OCI-LY7 (cell line): ENCODE data around the gene CD247. TPM values are rescaled to one million over a fixed set of nuclear protein-coding genes. Genes with fewer than 3 reads are reported as not detected.
A peak's percentile ranks its signal among the peaks of the same experiment; 100 is the strongest.

Source experiments
- BruUV-seq: library from RNA; stranded (reverse); fragments of 400-500 nt; replicated peaks from 2 replicates; lab custom pipeline; 2021; lab: Mats Ljungman, UMichigan
- CTCF ChIA-PET: fragments of 300-600 bp; sonication (Branson Sonifier 250); formaldehyde crosslinking; loops from one replicate; lab custom pipeline; 2022; ENCODE audit warnings: antibody characterized with exemption; ENCODE audit not compliant: unreplicated experiment; lab: Charles Lee
- POLR2A ChIA-PET: fragments of 300-600 bp; sonication (Branson Sonifier 250); formaldehyde crosslinking; loops from one replicate; lab custom pipeline; 2022; ENCODE audit warnings: antibody characterized with exemption; lab: Charles Lee
- DNase-seq: peaks from one replicate; pipeline ENCODE4 v3.0.0-alpha.2; 2015; ENCODE audit warnings: low spot score
- H2AFZ ChIP-seq: fragments of 200-600 bp; sonication (generic), shearing (Covaris generic); 2 replicates; pipeline ENCODE4 v1.6.1; 2014; ENCODE audit warnings: mild to moderate bottlenecking, antibody characterized with exemption, low read length, moderate library complexity
- H3K27ac ChIP-seq: fragments of 200-600 bp; sonication (generic); 2 replicates; pipeline ENCODE4 v1.5.1; 2014; ENCODE audit warnings: mixed run types, low read depth, mild to moderate bottlenecking, moderate library complexity, low read length, inconsistent platforms; ENCODE audit not compliant: poor library complexity, severe bottlenecking
- H3K36me3 ChIP-seq: fragments of 200-600 bp; sonication (generic); 2 replicates; pipeline ENCODE4 v1.6.1; 2014; ENCODE audit warnings: mild to moderate bottlenecking, antibody characterized with exemption, low read length, moderate library complexity, mixed read lengths; ENCODE audit not compliant: insufficient read depth
- H3K4me1 ChIP-seq: fragments of 200-600 bp; sonication (generic); 2 replicates; pipeline ENCODE4 v1.5.1; 2014; ENCODE audit warnings: mild to moderate bottlenecking, low read length; ENCODE audit not compliant: insufficient read depth, poor library complexity, severe bottlenecking
- H3K4me2 ChIP-seq: fragments of 200-600 bp; sonication (generic); 2 replicates; pipeline ENCODE4 v1.6.1; 2014; ENCODE audit warnings: mild to moderate bottlenecking, low read length
- H3K4me3 ChIP-seq: fragments of 200-600 bp; sonication (generic); 2 replicates; pipeline ENCODE4 v1.5.1; 2014; ENCODE audit warnings: mild to moderate bottlenecking, low read depth, low read length; ENCODE audit not compliant: poor library complexity, severe bottlenecking
- H3K79me2 ChIP-seq: fragments of 200-600 bp; sonication (generic); 2 replicates; pipeline ENCODE4 v1.6.1; 2016; ENCODE audit warnings: low read depth, mild to moderate bottlenecking, low read length, moderate library complexity, mixed read lengths; ENCODE audit not compliant: insufficient read depth
- H3K9me2 ChIP-seq: fragments of 200-600 bp; sonication (generic); 2 replicates; pipeline ENCODE4 v1.6.1; 2016; ENCODE audit warnings: mild to moderate bottlenecking, low read length, mixed read lengths; ENCODE audit not compliant: insufficient read depth
- H3K9me3 ChIP-seq: fragments of 200-600 bp; sonication (generic); 2 replicates; pipeline ENCODE4 v1.6.1; 2014; ENCODE audit warnings: mild to moderate bottlenecking, mixed run types, low read length, mixed read lengths
- H4K20me1 ChIP-seq: fragments of 200-600 bp; sonication (generic); 2 replicates; pipeline ENCODE4 v1.6.1; 2014; ENCODE audit warnings: mild to moderate bottlenecking, antibody characterized with exemption, low read length, moderate library complexity, mixed read lengths; ENCODE audit not compliant: insufficient read depth
- EZH2phosphoT487 ChIP-seq: fragments of 200-600 bp; sonication (generic); IDR thresholded peaks from 2 replicates; pipeline ENCODE4 v1.6.1; 2018; ENCODE audit warnings: low read depth, borderline replicate concordance, mild to moderate bottlenecking, mixed run types, antibody characterized with exemption, low read length, moderate library complexity, mixed read lengths
- intact Hi-C: fragments of 100-400 bp; cut with micrococcal nuclease; formaldehyde crosslinking; loops from one replicate; pipeline ENCODE4 v1.10.0; 2022; ENCODE audit not compliant: unreplicated experiment
- total RNA-seq, 2 experiments: library from RNA; depleted of rRNA in 1 of 2; stranded (reverse); fragments of >200 nt in 1 of 2; shearing (Covaris generic) in 1 of 2; gene quantifications; 2 replicates each; pipeline ENCODE4 v1.2.3, GENCODE V29; 2014 to 2022
- TF ChIP-seq, protein P1 (sequence below): fragments of 200-600 bp; sonication (generic); conservative IDR thresholded peaks from 2 replicates; pipeline ENCODE4 v1.5.1; 2014; ENCODE audit warnings: mild to moderate bottlenecking, antibody characterized with exemption, low read length, moderate library complexity, mixed read lengths

Gene CD247
- total RNA-seq, 2 experiments from 2014 or later = 1.6 to 2.2 TPM

DNA sequence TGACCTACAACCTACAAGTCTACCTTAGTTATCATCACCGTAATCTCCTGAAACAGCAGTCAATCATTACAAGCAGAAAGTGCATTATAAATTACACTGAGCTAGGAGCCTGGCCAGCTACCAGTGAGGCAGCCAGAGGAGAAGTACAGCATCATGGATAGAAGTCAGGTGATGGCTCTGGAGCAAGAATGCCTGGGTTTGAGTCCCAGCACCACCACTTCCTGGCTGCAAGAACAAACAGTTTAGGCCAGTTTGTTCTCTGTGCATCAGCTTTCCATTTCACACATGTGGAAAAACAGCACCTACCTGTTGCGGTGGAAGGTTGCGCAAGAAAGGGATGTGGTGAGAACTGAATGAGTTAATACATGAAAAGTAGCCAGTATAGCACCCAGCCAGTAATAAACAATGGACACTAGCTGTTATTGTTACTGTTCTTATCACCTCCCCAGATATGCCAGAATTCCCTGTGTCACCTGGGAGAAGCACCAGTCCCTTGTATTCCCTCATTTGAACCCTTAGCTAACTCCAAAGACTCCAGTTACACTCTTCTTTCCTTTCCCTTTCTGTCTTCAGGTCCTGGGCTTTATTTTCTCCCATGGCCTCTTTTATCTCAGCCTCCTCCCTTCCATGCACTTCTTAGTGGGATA is 26.2 kb upstream of the CD247 start:
- Histone ChIP-seq H3K9me3 (no peaks in the 10 kb centered on the region), H3K4me2 (peak overlapping the region; percentile 60), H3K9me2 (no peaks in the 10 kb centered on the region), H2AFZ (no peak overlapping the region), H4K20me1 (no peaks in the 10 kb centered on the region), H3K79me2 (no peaks in the 10 kb centered on the region), H3K4me3 (peak overlapping the region; percentile 4), H3K4me1 (peaks cover 80% of the 10 kb centered on the region), H3K27ac (peak overlapping the region; percentile 76), H3K36me3 (peaks cover 69% of the 10 kb centered on the region)
- intact Hi-C loops = loop anchor here (5.0 kb wide), 2 partner anchors 212 to 322 kb away; partner anchors contain the start of gene POU2F1
- CTCF ChIA-PET = interaction anchor here (0.5 to 0.8 kb wide), 2 partner anchors 9 to 152 kb away, joined by 3 read pairs; partner anchors contain the start of gene CREG1
- no TSS peak for BruUV-seq
- DNase-seq = no peak
- TF ChIP-seq EZH2phosphoT487 = no peak
- TF ChIP-seq, protein P1, sequence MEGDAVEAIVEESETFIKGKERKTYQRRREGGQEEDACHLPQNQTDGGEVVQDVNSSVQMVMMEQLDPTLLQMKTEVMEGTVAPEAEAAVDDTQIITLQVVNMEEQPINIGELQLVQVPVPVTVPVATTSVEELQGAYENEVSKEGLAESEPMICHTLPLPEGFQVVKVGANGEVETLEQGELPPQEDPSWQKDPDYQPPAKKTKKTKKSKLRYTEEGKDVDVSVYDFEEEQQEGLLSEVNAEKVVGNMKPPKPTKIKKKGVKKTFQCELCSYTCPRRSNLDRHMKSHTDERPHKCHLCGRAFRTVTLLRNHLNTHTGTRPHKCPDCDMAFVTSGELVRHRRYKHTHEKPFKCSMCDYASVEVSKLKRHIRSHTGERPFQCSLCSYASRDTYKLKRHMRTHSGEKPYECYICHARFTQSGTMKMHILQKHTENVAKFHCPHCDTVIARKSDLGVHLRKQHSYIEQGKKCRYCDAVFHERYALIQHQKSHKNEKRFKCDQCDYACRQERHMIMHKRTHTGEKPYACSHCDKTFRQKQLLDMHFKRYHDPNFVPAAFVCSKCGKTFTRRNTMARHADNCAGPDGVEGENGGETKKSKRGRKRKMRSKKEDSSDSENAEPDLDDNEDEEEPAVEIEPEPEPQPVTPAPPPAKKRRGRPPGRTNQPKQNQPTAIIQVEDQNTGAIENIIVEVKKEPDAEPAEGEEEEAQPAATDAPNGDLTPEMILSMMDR = no peak
- POLR2A ChIA-PET = interaction anchor here (1.0 kb wide), 1 partner anchor 9 kb away, joined by 3 read pairs; the partner anchor contains the start of gene CREG1

DNA sequence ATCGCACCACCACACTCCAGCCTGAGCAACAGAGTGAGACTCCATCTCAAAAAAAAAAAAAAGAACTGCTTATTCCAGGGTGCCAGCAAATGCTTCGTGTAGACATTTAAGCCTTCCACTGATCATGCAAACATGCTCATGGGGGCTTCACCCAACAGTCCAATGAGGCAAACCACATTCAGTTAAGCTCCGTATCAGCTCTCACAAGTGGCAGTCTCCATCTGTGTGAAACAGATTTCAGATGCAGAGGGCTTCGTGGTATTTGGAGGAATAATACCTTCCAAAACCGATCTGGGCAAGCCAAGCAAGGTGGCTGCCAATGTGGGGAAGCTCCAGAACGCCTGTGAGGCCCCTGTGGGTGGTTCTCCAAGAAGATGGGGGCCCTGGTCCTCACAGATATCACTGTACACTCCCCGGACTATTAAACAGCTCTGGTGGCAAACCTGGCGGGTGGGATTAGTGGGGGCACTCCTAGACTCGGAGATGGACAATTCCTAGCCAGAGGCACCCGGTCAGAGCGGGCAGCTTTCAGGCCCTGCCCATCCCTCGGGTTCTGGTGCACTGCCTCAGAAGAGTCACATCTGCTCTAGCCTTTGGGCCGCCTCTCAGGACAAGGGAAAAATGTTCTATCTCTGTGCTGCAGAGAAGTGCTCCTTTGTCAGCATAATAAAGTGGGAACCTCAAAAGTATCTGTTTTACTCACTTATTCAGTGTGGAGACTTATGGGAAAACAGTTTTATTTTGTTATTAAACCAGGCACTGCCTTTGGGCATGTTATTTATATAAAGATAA is 25.1 kb upstream of the CD247 start:
- H3K27ac ChIP-seq = peak overlapping the region; percentile 76

More for the DNA sequence above, 25.1 kb upstream of the CD247 start:
- no peak overlapping the region for H2AFZ ChIP-seq
- no TSS peak for BruUV-seq
- ChIA-PET POLR2A (interaction anchor here (0.9 to 1.3 kb wide), 2 partner anchors 11 to 93 kb away, joined by 5 to 7 read pairs; partner anchors contain the start of gene CREG1), CTCF (interaction anchor here (1.5 kb wide), 1 partner anchor 10 kb away, joined by 4 read pairs; the partner anchor contains the start of gene CREG1)
- TF ChIP-seq, protein P1 = no peak
- no peak for TF ChIP-seq EZH2phosphoT487
- intact Hi-C loops = loop anchor here (5.0 kb wide), 2 partner anchors 211 to 321 kb away; partner anchors contain the start of gene POU2F1
- peaks cover 69% of the 10 kb centered on the region for H3K36me3 ChIP-seq
- no peak for DNase-seq
- H3K79me2 ChIP-seq = no peaks in the 10 kb centered on the region
- H4K20me1 ChIP-seq = no peaks in the 10 kb centered on the region
- no peak overlapping the region for H3K4me3 ChIP-seq
- H3K4me1 ChIP-seq = peaks cover 83% of the 10 kb centered on the region
- H3K9me3 ChIP-seq = no peaks in the 10 kb centered on the region
- no peaks in the 10 kb centered on the region for H3K9me2 ChIP-seq
- peak overlapping the region; percentile 60 for H3K4me2 ChIP-seq
